ENCODE measurements around the gene LCN10. TPM values are rescaled to one million over a fixed set of nuclear protein-coding genes. Genes with fewer than 3 reads are reported as not detected.

LCN10 gene
- total and polyA plus RNA-seq, 2 donors (not counting 3 experiments of a cell fraction or from before 2014, with no cell fraction given) = not detected

DNA sequence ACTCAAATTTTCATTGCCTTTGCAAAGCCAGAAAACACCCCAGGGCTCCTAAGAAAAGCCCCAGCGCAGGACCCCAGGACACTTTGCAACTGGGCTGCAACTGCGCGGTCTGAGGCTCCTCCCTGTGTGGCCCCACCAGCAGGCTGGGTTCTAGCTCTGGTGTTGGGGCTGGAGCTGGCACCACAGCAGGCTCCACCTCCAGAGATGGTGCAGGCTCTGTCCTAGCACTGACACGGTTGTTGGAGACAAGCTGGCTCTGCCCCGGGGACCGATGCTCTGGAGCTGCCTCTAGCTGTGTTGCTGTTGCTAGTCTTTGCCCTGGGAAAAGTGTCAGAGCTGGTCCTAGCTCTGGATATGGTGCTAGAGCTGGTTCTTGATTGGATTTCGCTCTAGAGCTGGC is 13.6 kb downstream of the LCN10 start:
- CTCF ChIA-PET = interaction anchor here (1.1 to 3.6 kb wide), 9 partner anchors 10 to 49 kb away, joined by 3 to 31 read pairs (median 4); partner anchors contain the start of genes LCN10 and LCN8
- H3K9me3 ChIP-seq (replicated peaks; ENCODE audit: control insufficient read depth, insufficient read depth, low read length) = no peaks in the 10 kb centered on the region

More for the DNA sequence above, 13.6 kb downstream of the LCN10 start:
- Histone ChIP-seq H3K79me2 (ENCODE audit: control insufficient read depth, insufficient read depth, low read length) (peaks cover 59% of the 10 kb centered on the region), H2AFZ (ENCODE audit: low read depth, low read length) (no peak overlapping the region), H3K9ac (replicated peaks; ENCODE audit: extremely low read depth, insufficient read depth, low read length) (no peak overlapping the region), H3K27me3 (ENCODE audit: control insufficient read depth in 2 of 2, insufficient read depth in 2 of 2, low read length in 2 of 2) (no peaks in the 10 kb centered on the region), H3K9me1 (replicated peaks; ENCODE audit: control insufficient read depth, extremely low read depth, insufficient read depth, low read length) (no peaks in the 10 kb centered on the region), H4K20me1 (replicated peaks; ENCODE audit: control insufficient read depth, extremely low read depth, insufficient read depth, low read length) (no peaks in the 10 kb centered on the region), H3K4me3 (replicated peaks in 1 of 3; ENCODE audit: insufficient read depth in 1 of 3, low read depth in 1 of 3, low read length in 3 of 3) (peak overlapping the region in 1 of 3 experiments; percentile 4), H3K27ac (ENCODE audit: insufficient read depth, low read depth, low read length) (no peak overlapping the region), H3K4me2 (ENCODE audit: insufficient read depth, low read length) (peak overlapping the region; percentile 53), H3K4me1 (ENCODE audit: control insufficient read depth, extremely low read depth, insufficient read depth, low read length) (peaks cover 27% of the 10 kb centered on the region), H3K36me3 (ENCODE audit: control insufficient read depth in 2 of 2, extremely low read depth in 1 of 2, insufficient read depth in 2 of 2, low read length in 2 of 2) (peaks cover 0 to 14% of the 10 kb centered on the region in 2 experiments)
- FAIRE-seq (no peak), DNase-seq (ENCODE audit: low read depth, low spot score) (no peak)
- BruUV-seq (replicated peaks) = no TSS peak
- POLR2A ChIA-PET = interaction anchor here (0.7 to 3.3 kb wide), 2 partner anchors 10 to 16 kb away, joined by 3 to 20 read pairs; no protein-coding TSS in a partner anchor
- dilution Hi-C loops (cut with MboI; ENCODE audit: extremely low pct_ligation_motif_present, low sequenced_read_pairs) = no loop called here
- TF ChIP-seq GATA2 (IDR thresholded peaks at IDR 0.05; ENCODE audit: insufficient read depth, insufficient read length, low read depth, low read length) (no peak), MAX (IDR thresholded peaks at IDR 0.05; ENCODE audit: insufficient read depth, insufficient read length) (no peak), MYC (IDR thresholded peaks at IDR 0.05; ENCODE audit: low read depth, low read length) (no peak), POLR2A (IDR thresholded peaks at IDR 0.05; ENCODE audit: low read depth, low read length) (no peak), FOS (IDR thresholded peaks at IDR 0.05; ENCODE audit: borderline replicate concordance, insufficient read depth, low read length) (no peak), EZH2 (IDR thresholded peaks at IDR 0.05; ENCODE audit: borderline replicate concordance, low read depth, low read length, severe bottlenecking) (no peak), POLR2AphosphoS5 (IDR thresholded peaks at IDR 0.05; ENCODE audit: insufficient read depth, low read depth, low read length) (no peak), JUN (IDR thresholded peaks at IDR 0.05; ENCODE audit: borderline replicate concordance, insufficient read depth, insufficient read length, low read depth) (no peak)
- TF ChIP-seq, protein P1, sequence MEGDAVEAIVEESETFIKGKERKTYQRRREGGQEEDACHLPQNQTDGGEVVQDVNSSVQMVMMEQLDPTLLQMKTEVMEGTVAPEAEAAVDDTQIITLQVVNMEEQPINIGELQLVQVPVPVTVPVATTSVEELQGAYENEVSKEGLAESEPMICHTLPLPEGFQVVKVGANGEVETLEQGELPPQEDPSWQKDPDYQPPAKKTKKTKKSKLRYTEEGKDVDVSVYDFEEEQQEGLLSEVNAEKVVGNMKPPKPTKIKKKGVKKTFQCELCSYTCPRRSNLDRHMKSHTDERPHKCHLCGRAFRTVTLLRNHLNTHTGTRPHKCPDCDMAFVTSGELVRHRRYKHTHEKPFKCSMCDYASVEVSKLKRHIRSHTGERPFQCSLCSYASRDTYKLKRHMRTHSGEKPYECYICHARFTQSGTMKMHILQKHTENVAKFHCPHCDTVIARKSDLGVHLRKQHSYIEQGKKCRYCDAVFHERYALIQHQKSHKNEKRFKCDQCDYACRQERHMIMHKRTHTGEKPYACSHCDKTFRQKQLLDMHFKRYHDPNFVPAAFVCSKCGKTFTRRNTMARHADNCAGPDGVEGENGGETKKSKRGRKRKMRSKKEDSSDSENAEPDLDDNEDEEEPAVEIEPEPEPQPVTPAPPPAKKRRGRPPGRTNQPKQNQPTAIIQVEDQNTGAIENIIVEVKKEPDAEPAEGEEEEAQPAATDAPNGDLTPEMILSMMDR (IDR thresholded peaks at IDR 0.05; ENCODE audit: extremely low read depth in 1 of 2, insufficient read depth in 1 of 2, low read depth in 1 of 2, low read length in 2 of 2) = no peak
- intact Hi-C loops (cut with micrococcal nuclease) = loop anchor here (5.0 kb wide), 1 partner anchor 63 kb away; the partner anchor contains the start of gene TMEM141
